H1 (cell line): ENCODE measurements around the gene FGF6. TPM values are rescaled to one million over a fixed set of nuclear protein-coding genes. Genes with fewer than 3 reads are reported as not detected.

Experiments used
- CTCF ChIA-PET: fragments of 300-600 bp; sonication (Branson Sonifier 250); formaldehyde crosslinking; loops from one replicate; lab custom pipeline; 2021; ENCODE audit not compliant: partially characterized antibody; lab: Charles Lee
- POLR2A ChIA-PET: fragments of 300-600 bp; sonication (Branson Sonifier 250); formaldehyde crosslinking; loops from one replicate; lab custom pipeline; 2021; ENCODE audit warnings: inconsistent platforms; ENCODE audit not compliant: partially characterized antibody; lab: Charles Lee
- DNase-seq, 2 experiments: peaks; one replicate each; pipeline versions ENCODE4 v3.0.0 to v3.0.0-alpha.2; 2010 to 2022; ENCODE audit warnings: low spot score in 2 of 2, low read depth in 1 of 2, mixed read lengths in 1 of 2
- FAIRE-seq: peaks from 2 replicates; lab custom pipeline; 2011; peaks lifted over from hg19 to GRCh38; lab: Jason Lieb, UNC
- H2AFZ ChIP-seq: 2 replicates; pipeline ENCODE4 v1.8.1; 2012; ENCODE audit warnings: low read length, inconsistent platforms
- H2AK5ac ChIP-seq: 2 replicates; pipeline ENCODE4 v1.6.1; 2013; ENCODE audit warnings: low read depth, low read length
- H2BK120ac ChIP-seq: replicated peaks from 2 replicates; pipeline ENCODE3; 2013; ENCODE audit warnings: low read depth, low read length, inconsistent platforms
- H2BK12ac ChIP-seq: 2 replicates; pipeline ENCODE4 v1.6.1; 2013; ENCODE audit warnings: low read depth, low read length
- H2BK15ac ChIP-seq: 2 replicates; pipeline ENCODE4 v1.6.1; 2013; ENCODE audit warnings: low read length
- H2BK20ac ChIP-seq: 2 replicates; pipeline ENCODE4 v1.6.1; 2013; ENCODE audit warnings: low read length
- H2BK5ac ChIP-seq: 2 replicates; pipeline ENCODE4 v1.6.1; 2013; ENCODE audit warnings: low read depth, low read length
- H3K14ac ChIP-seq: 2 replicates; pipeline ENCODE4 v1.6.1; 2013; ENCODE audit warnings: inconsistent platforms; ENCODE audit not compliant: insufficient read length
- H3K18ac ChIP-seq: 2 replicates; pipeline ENCODE4 v1.6.1; 2013; ENCODE audit warnings: low read length; ENCODE audit errors: extremely low read depth
- H3K23ac ChIP-seq: 2 replicates; pipeline ENCODE4 v1.6.1; 2013; ENCODE audit warnings: inconsistent platforms; ENCODE audit not compliant: insufficient read length
- H3K23me2 ChIP-seq: 2 replicates; pipeline ENCODE4 v1.6.1; 2013; ENCODE audit warnings: low read depth, low read length
- H3K27ac ChIP-seq: 2 replicates; pipeline ENCODE4 v1.6.1; 2011; ENCODE audit warnings: low read depth, low read length, inconsistent platforms
- H3K27me3 ChIP-seq, 4 experiments: replicated peaks in 1 of 4; 1 replicate in 1 of 4; 2 replicates in 3 of 4; pipeline versions ENCODE4 v1.6.1 to v1.8.1; 2011 to 2013; ENCODE audit warnings: low read length in 3 of 4, mild to moderate bottlenecking in 3 of 4, inconsistent platforms in 2 of 4, mixed read lengths in 2 of 4, moderate library complexity in 1 of 4; ENCODE audit not compliant: control insufficient read depth in 3 of 4, insufficient read depth in 3 of 4; ENCODE audit errors: extremely low read depth in 1 of 4
- H3K36me3 ChIP-seq, 4 experiments: 2 replicates each; pipeline versions ENCODE4 v1.6.1 to v1.8.1; 2011 to 2013; ENCODE audit warnings: mild to moderate bottlenecking in 4 of 4, low read length in 3 of 4, moderate library complexity in 2 of 4, control low read depth in 1 of 4, inconsistent platforms in 1 of 4; ENCODE audit not compliant: insufficient read depth in 4 of 4, control insufficient read depth in 2 of 4
- H3K4ac ChIP-seq: replicated peaks from 2 replicates; pipeline ENCODE3; 2013; ENCODE audit warnings: low read length, low read depth, mixed read lengths, inconsistent platforms; ENCODE audit not compliant: insufficient read length
- H3K4me1 ChIP-seq, 4 experiments: replicated peaks in 1 of 4; 1 replicate in 1 of 4; 2 replicates in 3 of 4; pipeline versions ENCODE4 v1.6.1 to v1.8.1; 2011 to 2013; ENCODE audit warnings: low read length in 3 of 4, inconsistent platforms in 2 of 4, mixed read lengths in 1 of 4; ENCODE audit not compliant: insufficient read depth in 4 of 4, control insufficient read depth in 3 of 4
- H3K4me2 ChIP-seq, 2 experiments: 2 replicates each; pipeline versions ENCODE4 v1.6.1 to v1.8.1; 2011 to 2013; ENCODE audit warnings: low read depth in 2 of 2, low read length in 2 of 2, control low read depth in 1 of 2, inconsistent platforms in 1 of 2, mild to moderate bottlenecking in 1 of 2; ENCODE audit not compliant: insufficient read depth in 1 of 2
- H3K4me3 ChIP-seq, 4 experiments: fragments of 200-600, 300-600 bp in 1 of 4; sonication (generic), shearing (Covaris generic), sonication (Bioruptor Twin) in 1 of 4; 2 replicates each; pipeline versions ENCODE4 v1.5.1 to v1.8.1; 2011 to 2016; ENCODE audit warnings: low read length in 4 of 4, low read depth in 3 of 4, control low read depth in 2 of 4, inconsistent platforms in 2 of 4, mild to moderate bottlenecking in 2 of 4, mixed read lengths in 1 of 4, moderate library complexity in 1 of 4; ENCODE audit not compliant: insufficient read depth in 2 of 4; ENCODE audit errors: extremely low read depth in 1 of 4
- H3K56ac ChIP-seq: replicated peaks from 2 replicates; pipeline ENCODE3; 2013; ENCODE audit warnings: low read depth, mild to moderate bottlenecking, mixed read lengths, low read length, inconsistent platforms; ENCODE audit not compliant: insufficient read length
- H3K79me1 ChIP-seq: 2 replicates; pipeline ENCODE4 v1.6.1; 2013; ENCODE audit warnings: low read depth, low read length, control low read depth
- H3K79me2 ChIP-seq, 2 experiments: 2 replicates each; pipeline versions ENCODE4 v1.6.1 to v1.8.1; 2012 to 2013; ENCODE audit warnings: low read length in 2 of 2, mild to moderate bottlenecking in 2 of 2, inconsistent platforms in 1 of 2; ENCODE audit not compliant: insufficient read depth in 2 of 2, control insufficient read depth in 1 of 2
- H3K9ac ChIP-seq, 4 experiments: replicated peaks in 1 of 4; 1 replicate in 1 of 4; 2 replicates in 3 of 4; pipeline versions ENCODE4 v1.6.1 to v1.8.1; 2011 to 2013; ENCODE audit warnings: low read depth in 3 of 4, low read length in 3 of 4, control low read depth in 2 of 4, mild to moderate bottlenecking in 2 of 4, moderate library complexity in 2 of 4, inconsistent platforms in 1 of 4; ENCODE audit errors: extremely low read depth in 1 of 4
- H3K9me3 ChIP-seq, 2 experiments: 2 replicates each; pipeline versions ENCODE4 v1.6.1 to v1.8.1; 2012 to 2013; ENCODE audit warnings: mild to moderate bottlenecking in 2 of 2, moderate library complexity in 2 of 2, control low read depth in 1 of 2, inconsistent platforms in 1 of 2, low read depth in 1 of 2, low read length in 1 of 2, mixed read lengths in 1 of 2; ENCODE audit not compliant: insufficient read depth in 2 of 2
- H4K20me1 ChIP-seq, 2 experiments: replicated peaks in 1 of 2; 2 replicates each; pipeline versions ENCODE3 to v1.8.1; 2011 to 2013; ENCODE audit warnings: inconsistent platforms in 2 of 2, low read length in 2 of 2, mild to moderate bottlenecking in 1 of 2; ENCODE audit not compliant: insufficient read depth in 2 of 2, control insufficient read depth in 1 of 2
- H4K5ac ChIP-seq: 2 replicates; pipeline ENCODE4 v1.6.1; 2013; ENCODE audit warnings: low read length, low read depth, mixed read lengths, inconsistent platforms; ENCODE audit not compliant: insufficient read length
- H4K8ac ChIP-seq: 2 replicates; pipeline ENCODE4 v1.8.0; 2013; ENCODE audit warnings: mild to moderate bottlenecking, moderate library complexity, low read length, inconsistent platforms; ENCODE audit not compliant: insufficient read depth; ENCODE audit errors: extremely low read depth
- H4K91ac ChIP-seq: replicated peaks from 2 replicates; pipeline ENCODE3; 2013; ENCODE audit warnings: low read length, mixed read lengths, inconsistent platforms; ENCODE audit not compliant: insufficient read length
- POU5F1 ChIP-seq: IDR thresholded peaks from 2 replicates; pipeline ENCODE4 v1.6.1; 2011; ENCODE audit warnings: low read depth, mild to moderate bottlenecking, low read length, moderate library complexity
- WGBS, 2 experiments: shearing (Covaris generic) in 1 of 2; methylation state at CpG; one replicate each; pipeline versions ENCODE4 v1.1.6 to v1.1.7; 2013 to 2015; ENCODE audit warnings: low lambda C conversion rate in 2 of 2, mixed read lengths in 2 of 2, inconsistent platforms in 1 of 2, low coverage in 1 of 2, missing lambda C conversion rate in 1 of 2; ENCODE audit not compliant: insufficient replicate concordance in 2 of 2, insufficient coverage in 1 of 2, insufficient read length in 1 of 2; ENCODE audit errors: extremely low coverage in 1 of 2, missing lambda C conversion rate in 1 of 2; 5-methylcytosine and 5-hydroxymethylcytosine counted together
- polyA plus RNA-seq, 7 experiments: library from polyadenylated mRNA; depleted of rRNA in 3 of 7; stranded (reverse) in 5 of 7; unstranded in 2 of 7; fragments of >200 nt in 5 of 7; fragments of 200-250 nt in 2 of 7; gene quantifications; 1 replicate in 5 of 7; 2 replicates in 1 of 7; 4 replicates in 1 of 7; pipeline versions ENCODE4 v1.2.1 to v1.2.3, GENCODE V29; 2011 to 2013; ENCODE audit warnings: missing spikeins in 2 of 7, mixed read lengths in 2 of 7
- total RNA-seq: library from RNA; stranded (reverse); fragmentation: NEBNext Ultra II Directional; extraction: Animal tissue kit (Norgen Biotek cat#: 25700); gene quantifications from 2 replicates; pipeline ENCODE4 v1.2.1, GENCODE V29; 2021

Gene FGF6
- total and polyA plus RNA-seq, 2 of the 8 experiments (the other 6 are each of a cell fraction or from before 2014, with no cell fraction given) = not detected

DNA sequence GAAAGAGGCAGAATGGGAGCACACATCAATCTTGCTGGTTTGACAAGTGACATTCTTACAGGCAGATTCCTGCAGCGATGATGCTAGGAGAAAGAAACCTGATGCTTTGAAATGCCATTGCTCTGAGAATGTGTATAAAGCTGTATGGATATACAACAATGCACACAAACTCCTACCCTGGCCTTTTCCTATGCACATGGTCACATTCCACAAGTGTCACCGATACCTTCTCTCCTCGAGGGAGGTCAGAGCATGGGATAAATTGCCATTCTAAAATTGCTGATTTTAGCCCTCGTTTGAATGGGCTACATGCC is 11.9 kb downstream of the FGF6 start:
- no peaks in the 10 kb centered on the region for H4K20me1 ChIP-seq
- H2AFZ ChIP-seq = no peak overlapping the region
- no peak overlapping the region for H3K23ac ChIP-seq
- no peak overlapping the region for H3K18ac ChIP-seq
- H2BK15ac ChIP-seq = no peak overlapping the region
- H3K9ac ChIP-seq = no peak overlapping the region
- no peak overlapping the region for H4K91ac ChIP-seq
- H3K56ac ChIP-seq = no peak overlapping the region
- H3K14ac ChIP-seq = no peak overlapping the region
- no peak overlapping the region for H4K8ac ChIP-seq
- no peaks in the 10 kb centered on the region for H3K79me2 ChIP-seq
- POLR2A ChIA-PET = no interaction called here
- no peak overlapping the region for H3K4me3 ChIP-seq
- no peak overlapping the region for H4K5ac ChIP-seq
- FAIRE-seq (no peak), DNase-seq (no peak)
- H3K4ac ChIP-seq = no peak overlapping the region
- no peak overlapping the region for H2BK5ac ChIP-seq
- no peak overlapping the region for H3K4me2 ChIP-seq
- no peaks in the 10 kb centered on the region for H3K79me1 ChIP-seq
- no peak overlapping the region for H3K27ac ChIP-seq
- no peak overlapping the region for H2BK20ac ChIP-seq
- H3K4me1 ChIP-seq = no peaks in the 10 kb centered on the region
- H2AK5ac ChIP-seq = no peak overlapping the region
- no peaks in the 10 kb centered on the region; a peak in 1 of 7 replicates for H3K27me3 ChIP-seq
- no peak overlapping the region for H2BK120ac ChIP-seq
- CTCF ChIA-PET = interaction anchor here (1.2 kb wide), 1 partner anchor 387 kb away, joined by 5 read pairs; no protein-coding TSS in a partner anchor
- no peaks in the 10 kb centered on the region for H3K23me2 ChIP-seq
- H3K9me3 ChIP-seq = no peaks in the 10 kb centered on the region
- no peaks in the 10 kb centered on the region for H3K36me3 ChIP-seq
- 93% methylated on average over 4 of the region's 4 CpGs; no CpG with 5 or more reads in 1 of the 2 experiments for WGBS, 2 experiments
- H2BK12ac ChIP-seq = no peak overlapping the region
- TF ChIP-seq POU5F1 = no peak
